ENCODE results near the gene PNMT. TPM values are rescaled to one million over a fixed set of nuclear protein-coding genes. Genes with fewer than 3 reads are reported as not detected.

PNMT gene
- total and polyA plus RNA-seq, 2 of the 8 experiments (the other 6 are each of a cell fraction or from before 2014, with no cell fraction given) = 5.6 to 10.9 TPM

GRCh38 chr17:39709319-39709997 is 41.2 kb downstream of the PNMT start (continued):
- no peak for TF ChIP-seq CREB1 (IDR thresholded peaks at IDR 0.05)
- TF ChIP-seq FOSL1 (IDR thresholded peaks at IDR 0.05; ENCODE audit: insufficient read depth, low read depth, low read length) = no peak
- no peak for TF ChIP-seq MAX (IDR thresholded peaks at IDR 0.05)
- no peak for TF ChIP-seq EZH2 (IDR thresholded peaks at IDR 0.05; ENCODE audit: low read depth, low read length, severe bottlenecking)
- no peak for TF ChIP-seq TCF12 (IDR thresholded peaks at IDR 0.05; ENCODE audit: low read depth, low read length)
- no peak for TF ChIP-seq POLR2AphosphoS5 (IDR thresholded peaks at IDR 0.05; ENCODE audit: low read depth, low read length)
- no peak for TF ChIP-seq SP2 (IDR thresholded peaks at IDR 0.05; ENCODE audit: low read length)
- no peak for TF ChIP-seq POLR2A (IDR thresholded peaks at IDR 0.05; ENCODE audit: control extremely low read depth in 1 of 2, low read depth in 2 of 2, low read length in 2 of 2)
- no peak for TF ChIP-seq EP300 (IDR thresholded peaks at IDR 0.05; ENCODE audit: borderline replicate concordance in 1 of 2, low read depth in 2 of 2, low read length in 2 of 2)
